Neural progenitor cell (in vitro differentiated cells): Measurements from ENCODE around the gene RREB1. TPM values are rescaled to one million over a fixed set of nuclear protein-coding genes. Genes with fewer than 3 reads are reported as not detected.
A peak's percentile ranks its signal among the peaks of the same experiment; 100 is the strongest.

Experiments used
- DNase-seq: peaks from one replicate; pipeline ENCODE4 v3.0.0-alpha.2; 2016; ENCODE audit warnings: low spot score
- H2AFZ ChIP-seq: fragments of 200-600 bp; sonication (generic); replicated peaks from 2 replicates; pipeline ENCODE4 v1.6.1; 2016; ENCODE audit warnings: antibody characterized with exemption
- H3F3A ChIP-seq: fragments of 200-600 bp; sonication (generic); 2 replicates; pipeline ENCODE4 v1.6.1; 2016; ENCODE audit warnings: antibody characterized with exemption, low read depth
- H3K27ac ChIP-seq: fragments of 200-600 bp; sonication (generic); 2 replicates; pipeline ENCODE4 v1.5.1; 2016; ENCODE audit warnings: mild to moderate bottlenecking
- H3K27me3 ChIP-seq: fragments of 200-600 bp; sonication (generic); 2 replicates; pipeline ENCODE4 v1.6.1; 2016; ENCODE audit warnings: mild to moderate bottlenecking, moderate library complexity
- H3K36me3 ChIP-seq: fragments of 200-600 bp; sonication (generic); 2 replicates; pipeline ENCODE4 v1.5.1; 2016
- H3K4me1 ChIP-seq: fragments of 200-600 bp; sonication (generic); 2 replicates; pipeline ENCODE4 v1.6.1; 2016; ENCODE audit warnings: mixed run types
- H3K4me2 ChIP-seq: fragments of 200-600 bp; sonication (generic); 2 replicates; pipeline ENCODE4 v1.6.1; 2016
- H3K4me3 ChIP-seq: fragments of 200-600 bp; sonication (generic); 2 replicates; pipeline ENCODE4 v1.5.1; 2016
- H3K79me2 ChIP-seq: fragments of 200-600 bp; sonication (generic); 2 replicates; pipeline ENCODE4 v1.6.1; 2016; ENCODE audit warnings: low read depth
- H3K9ac ChIP-seq: fragments of 200-600 bp; sonication (generic); 2 replicates; pipeline ENCODE4 v1.6.1; 2016
- H3K9me3 ChIP-seq: fragments of 200-600 bp; sonication (generic); 2 replicates; pipeline ENCODE4 v1.5.1; 2016; ENCODE audit warnings: low read depth
- H4K20me1 ChIP-seq: fragments of 200-600 bp; sonication (generic); 2 replicates; pipeline ENCODE4 v1.6.1; 2016; ENCODE audit warnings: low read depth
- H3K27ac Mint-ChIP-seq: 3 replicates; pipeline ENCODE4 v1.8.0; 2021; ENCODE audit warnings: mixed read lengths
- H3K27me3 Mint-ChIP-seq: 2 replicates; pipeline ENCODE4 v1.8.0; 2022; ENCODE audit warnings: low read depth, mild to moderate bottlenecking, inconsistent platforms, moderate library complexity, mixed read lengths; ENCODE audit not compliant: insufficient read depth
- H3K36me3 Mint-ChIP-seq: 3 replicates; pipeline ENCODE4 v1.8.0; 2021; ENCODE audit warnings: mixed read lengths
- H3K4me1 Mint-ChIP-seq: 3 replicates; pipeline ENCODE4 v1.8.0; 2021; ENCODE audit warnings: mixed read lengths
- H3K4me3 Mint-ChIP-seq: 3 replicates; pipeline ENCODE4 v1.8.0; 2021; ENCODE audit warnings: mild to moderate bottlenecking, moderate library complexity, mixed read lengths
- H3K9me3 Mint-ChIP-seq: 3 replicates; pipeline ENCODE4 v1.8.0; 2020; ENCODE audit warnings: mixed read lengths
- EZH2 ChIP-seq: fragments of 200-600 bp; sonication (generic); IDR thresholded peaks from 2 replicates; pipeline ENCODE4 v1.6.1; 2017; ENCODE audit warnings: antibody characterized with exemption, mild to moderate bottlenecking, moderate library complexity
- EZH2phosphoT487 ChIP-seq: fragments of 200-600 bp; sonication (generic); IDR thresholded peaks from 2 replicates; pipeline ENCODE4 v1.6.1; 2017; ENCODE audit warnings: antibody characterized with exemption
- total RNA-seq: library from RNA; depleted of rRNA; stranded (reverse); fragments of >200 nt; gene quantifications from 2 replicates; pipeline ENCODE4 v1.2.3, GENCODE V29; 2015; ENCODE audit warnings: low replicate concordance
- TF ChIP-seq, protein P1 (sequence below): fragments of 200-600 bp; sonication (generic); IDR thresholded peaks from 2 replicates; pipeline ENCODE4 v1.5.1; 2017; ENCODE audit warnings: antibody characterized with exemption, mild to moderate bottlenecking

RREB1 gene
- total RNA-seq, 1 donor from 2014 or later = 12.1 TPM

DNA sequence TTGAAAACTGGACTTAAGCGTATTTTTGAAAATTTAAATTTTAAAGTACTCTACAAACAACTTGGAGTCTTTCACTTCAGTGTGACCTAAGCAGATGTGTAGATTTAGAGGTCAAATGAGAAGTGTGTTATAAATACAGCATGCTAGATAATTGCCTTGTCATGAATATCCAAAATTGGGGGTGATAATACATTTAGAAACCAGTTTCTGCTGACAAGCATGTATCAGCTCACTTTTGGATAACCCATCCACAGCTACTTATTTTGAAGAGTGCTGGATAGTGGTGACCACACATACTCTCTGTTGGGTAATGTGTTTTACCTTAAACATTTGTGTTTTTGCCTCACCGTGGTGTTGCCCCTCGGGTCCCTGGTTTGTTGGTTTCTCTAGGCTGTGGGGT is 14.9 kb downstream of the RREB1 start:
- DNase-seq = no peak
- TF ChIP-seq, protein P1, sequence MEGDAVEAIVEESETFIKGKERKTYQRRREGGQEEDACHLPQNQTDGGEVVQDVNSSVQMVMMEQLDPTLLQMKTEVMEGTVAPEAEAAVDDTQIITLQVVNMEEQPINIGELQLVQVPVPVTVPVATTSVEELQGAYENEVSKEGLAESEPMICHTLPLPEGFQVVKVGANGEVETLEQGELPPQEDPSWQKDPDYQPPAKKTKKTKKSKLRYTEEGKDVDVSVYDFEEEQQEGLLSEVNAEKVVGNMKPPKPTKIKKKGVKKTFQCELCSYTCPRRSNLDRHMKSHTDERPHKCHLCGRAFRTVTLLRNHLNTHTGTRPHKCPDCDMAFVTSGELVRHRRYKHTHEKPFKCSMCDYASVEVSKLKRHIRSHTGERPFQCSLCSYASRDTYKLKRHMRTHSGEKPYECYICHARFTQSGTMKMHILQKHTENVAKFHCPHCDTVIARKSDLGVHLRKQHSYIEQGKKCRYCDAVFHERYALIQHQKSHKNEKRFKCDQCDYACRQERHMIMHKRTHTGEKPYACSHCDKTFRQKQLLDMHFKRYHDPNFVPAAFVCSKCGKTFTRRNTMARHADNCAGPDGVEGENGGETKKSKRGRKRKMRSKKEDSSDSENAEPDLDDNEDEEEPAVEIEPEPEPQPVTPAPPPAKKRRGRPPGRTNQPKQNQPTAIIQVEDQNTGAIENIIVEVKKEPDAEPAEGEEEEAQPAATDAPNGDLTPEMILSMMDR = no peak
- Histone ChIP-seq H4K20me1 (peaks cover 23% of the 10 kb centered on the region), H3F3A (no peaks in the 10 kb centered on the region), H3K36me3 (no peaks in the 10 kb centered on the region), H3K27me3 (no peaks in the 10 kb centered on the region), H3K9me3 (no peaks in the 10 kb centered on the region), H3K27ac (no peak overlapping the region), H3K9ac (no peak overlapping the region), H3K79me2 (peaks cover 61% of the 10 kb centered on the region), H2AFZ (no peak overlapping the region), H3K4me2 (no peak overlapping the region), H3K4me3 (no peak overlapping the region), H3K4me1 (peaks cover 17% of the 10 kb centered on the region)
- H3K4me3 Mint-ChIP-seq = no peak overlapping the region
- no peaks in the 10 kb centered on the region for H3K9me3 Mint-ChIP-seq
- H3K27me3 Mint-ChIP-seq = no peaks in the 10 kb centered on the region
- H3K36me3 Mint-ChIP-seq = peaks cover 11% of the 10 kb centered on the region
- peaks cover 35% of the 10 kb centered on the region for H3K4me1 Mint-ChIP-seq
- no peak overlapping the region for H3K27ac Mint-ChIP-seq

DNA sequence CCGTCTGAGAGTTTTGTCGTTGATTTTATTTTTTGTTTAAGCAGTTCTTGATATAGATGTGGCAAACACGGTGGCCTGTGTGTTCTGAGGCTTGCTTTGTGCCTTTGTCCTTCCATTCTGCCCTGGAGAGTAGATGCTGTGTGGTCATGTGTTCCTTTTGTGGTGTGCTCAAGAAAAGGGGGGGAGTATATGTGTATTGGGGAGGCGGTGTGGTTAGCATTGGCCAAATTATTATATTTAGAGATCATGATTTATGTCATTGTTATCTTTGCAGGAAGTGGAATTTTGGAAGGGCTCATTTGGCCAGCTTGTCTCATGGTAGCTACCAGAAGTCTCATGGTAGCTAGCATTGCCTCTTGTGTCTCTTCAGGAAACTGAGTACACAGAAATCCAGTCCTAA is 16.4 kb downstream of the RREB1 start:
- no peak for TF ChIP-seq EZH2
- TF ChIP-seq EZH2phosphoT487 = no peak
- TF ChIP-seq, protein P1 = no peak
- no peaks in the 10 kb centered on the region for H3K9me3 ChIP-seq
- peaks cover 59% of the 10 kb centered on the region for H3K79me2 ChIP-seq
- DNase-seq = no peak
- H3K4me1 ChIP-seq = peaks cover 16% of the 10 kb centered on the region
- Mint-ChIP-seq H3K27ac (no peak overlapping the region), H3K9me3 (no peaks in the 10 kb centered on the region), H3K36me3 (peaks cover 13% of the 10 kb centered on the region), H3K4me3 (no peak overlapping the region), H3K27me3 (peaks cover 4% of the 10 kb centered on the region), H3K4me1 (peaks cover 39% of the 10 kb centered on the region)
- H3K4me2 ChIP-seq = peak overlapping the region; percentile 12
- H3F3A ChIP-seq = no peaks in the 10 kb centered on the region
- H3K36me3 ChIP-seq = no peaks in the 10 kb centered on the region
- H2AFZ ChIP-seq = no peak overlapping the region
- no peak overlapping the region for H3K4me3 ChIP-seq
- H4K20me1 ChIP-seq = peaks cover 24% of the 10 kb centered on the region
- no peak overlapping the region for H3K9ac ChIP-seq
- H3K27me3 ChIP-seq = no peaks in the 10 kb centered on the region
- no peak overlapping the region for H3K27ac ChIP-seq

DNA sequence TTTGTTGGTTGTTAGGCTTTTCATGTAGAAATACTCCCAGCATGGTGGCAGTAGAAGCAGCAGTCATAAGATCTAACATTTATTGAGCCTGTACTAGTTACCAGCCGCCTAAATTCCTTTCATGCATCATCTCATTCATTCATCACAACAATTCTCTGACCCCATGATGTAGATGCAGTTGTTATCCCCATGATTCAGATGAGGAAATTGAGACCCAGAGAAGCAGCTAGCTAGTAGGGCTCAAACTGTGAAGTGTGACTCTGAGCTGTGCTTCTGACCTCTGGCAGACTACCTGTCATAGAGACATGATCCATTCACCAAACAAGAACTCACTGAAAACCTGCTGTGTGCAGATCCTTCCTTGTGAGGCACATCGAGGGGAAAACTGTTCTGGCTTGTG is 16.9 kb downstream of the RREB1 start:
- Histone ChIP-seq H3K36me3 (no peaks in the 10 kb centered on the region), H3K9ac (no peak overlapping the region), H3F3A (no peaks in the 10 kb centered on the region), H3K4me2 (peak overlapping the region; percentile 12), H3K27ac (no peak overlapping the region), H4K20me1 (peaks cover 28% of the 10 kb centered on the region), H3K4me1 (peaks cover 11% of the 10 kb centered on the region), H3K27me3 (no peaks in the 10 kb centered on the region), H3K79me2 (peaks cover 62% of the 10 kb centered on the region), H3K4me3 (no peak overlapping the region), H3K9me3 (no peaks in the 10 kb centered on the region), H2AFZ (no peak overlapping the region)
- H3K9me3 Mint-ChIP-seq = no peaks in the 10 kb centered on the region
- H3K36me3 Mint-ChIP-seq = peaks cover 13% of the 10 kb centered on the region
- TF ChIP-seq EZH2 (no peak), EZH2phosphoT487 (no peak)
- TF ChIP-seq, protein P1 = no peak
- no peak for DNase-seq
- H3K4me3 Mint-ChIP-seq = no peak overlapping the region
- peaks cover 34% of the 10 kb centered on the region for H3K4me1 Mint-ChIP-seq
- no peak overlapping the region for H3K27ac Mint-ChIP-seq
- peaks cover 4% of the 10 kb centered on the region for H3K27me3 Mint-ChIP-seq
